VCaP (cell line): Measurements from ENCODE around the gene LFNG.

Source experiments
- H3K27ac ChIP-seq: fragments of 450-650 bp; 2 replicates; pipeline ENCODE4 v1.5.1; 2017
- CTCF ChIP-seq: fragments of 450-650 bp; conservative IDR thresholded peaks from 2 replicates; pipeline ENCODE4 v1.5.1; 2017; ENCODE audit warnings: mild to moderate bottlenecking, moderate library complexity

Gene LFNG

GRCh38 chr7:2494191-2495130 is 25.1 kb upstream of the LFNG start:
- H3K27ac ChIP-seq, result no peak overlapping the region
- TF ChIP-seq CTCF, result no peak

GRCh38 chr7:2495418-2496299 is 23.9 kb upstream of the LFNG start:
- no peak overlapping the region for H3K27ac ChIP-seq
- no peak for TF ChIP-seq CTCF

GRCh38 chr7:2496375-2496774 is 23.2 kb upstream of the LFNG start:
- H3K27ac ChIP-seq, result no peak overlapping the region
- no peak for TF ChIP-seq CTCF

- TF ChIP-seq CTCF, result no peak
- no peak overlapping the region for H3K27ac ChIP-seq
Measured at GRCh38 chr7:2497065-2497464, 22.5 kb upstream of the LFNG start.

- TF ChIP-seq CTCF, result no peak
- H3K27ac ChIP-seq, result no peak overlapping the region
Measured at GRCh38 chr7:2497500-2498336, 21.9 kb upstream of the LFNG start.

GRCh38 chr7:2498708-2499107 is 20.9 kb upstream of the LFNG start:
- no peak overlapping the region for H3K27ac ChIP-seq
- TF ChIP-seq CTCF, result no peak

- TF ChIP-seq CTCF, result no peak
- H3K27ac ChIP-seq, result no peak overlapping the region
Measured at GRCh38 chr7:2499181-2499580, 20.4 kb upstream of the LFNG start.
